8988T (cell line): ENCODE results near the gene LRP6.
"Not testable (repeated sequence)": the region's sequence is repeated elsewhere in the genome, so short reads cannot be mapped to it uniquely, and the experiment has no call there.

Experiments
- DNase-seq: peaks from one replicate; pipeline ENCODE4 v3.0.0; 2011

Gene LRP6

GRCh38 chr12:12265035-12265434, 1.8 kb downstream of the LRP6 start:
- DNase-seq = no peak

- DNase-seq = no peak
Measured at GRCh38 chr12:12263909-12264308, 2.9 kb downstream of the LRP6 start.

- DNase-seq = not testable (repeated sequence)
Measured at GRCh38 chr12:12256291-12256757, 10.5 kb downstream of the LRP6 start.

GRCh38 chr12:12254553-12254952, 12.3 kb downstream of the LRP6 start:
- no peak for DNase-seq

- no peak for DNase-seq
Measured at GRCh38 chr12:12249216-12250050, 17.4 kb downstream of the LRP6 start.

GRCh38 chr12:12247584-12247983, 19.3 kb downstream of the LRP6 start:
- DNase-seq = no peak

- DNase-seq = no peak
Measured at GRCh38 chr12:12244341-12244740, 22.5 kb downstream of the LRP6 start.

- DNase-seq = no peak
Measured at GRCh38 chr12:12240662-12241340, 26.0 kb downstream of the LRP6 start.

- no peak for DNase-seq
Measured at GRCh38 chr12:12239127-12239526, 27.7 kb downstream of the LRP6 start.

GRCh38 chr12:12238605-12239004, 28.2 kb downstream of the LRP6 start:
- no peak for DNase-seq

GRCh38 chr12:12236896-12237295, 29.9 kb downstream of the LRP6 start:
- DNase-seq = no peak

GRCh38 chr12:12230275-12230674, 36.6 kb downstream of the LRP6 start:
- DNase-seq = no peak

GRCh38 chr12:12229556-12230092, 37.2 kb downstream of the LRP6 start:
- DNase-seq = no peak

- no peak for DNase-seq
Measured at GRCh38 chr12:12228402-12228801, 38.4 kb downstream of the LRP6 start.

- DNase-seq = no peak
Measured at GRCh38 chr12:12226187-12226586, 40.7 kb downstream of the LRP6 start.

- no peak for DNase-seq
Measured at GRCh38 chr12:12224240-12224940, 42.5 kb downstream of the LRP6 start.

GRCh38 chr12:12221560-12221959, 45.3 kb downstream of the LRP6 start:
- DNase-seq = no peak

- no peak for DNase-seq
Measured at GRCh38 chr12:12219664-12220063, 47.2 kb downstream of the LRP6 start.

GRCh38 chr12:12217018-12217359, 49.9 kb downstream of the LRP6 start:
- no peak for DNase-seq

- no peak for DNase-seq
Measured at GRCh38 chr12:12216349-12217017, 50.4 kb downstream of the LRP6 start.

GRCh38 chr12:12214635-12215131, 52.2 kb downstream of the LRP6 start:
- DNase-seq = no peak

GRCh38 chr12:12214201-12214600, 52.6 kb downstream of the LRP6 start:
- DNase-seq = no peak

GRCh38 chr12:12212769-12213168, 54.1 kb downstream of the LRP6 start:
- no peak for DNase-seq
